GM12878 (cell line): ENCODE data around the gene FLNC. TPM values are rescaled to one million over a fixed set of nuclear protein-coding genes. Genes with fewer than 3 reads are reported as not detected.

Source experiments
- BACH1 ChIP-seq: fragments of 450-650 bp; IDR thresholded peaks from 2 replicates; pipeline ENCODE4 v1.6.1; 2017; ENCODE audit warnings: mild to moderate bottlenecking, borderline replicate concordance
- CBFB ChIP-seq: IDR thresholded peaks from 2 replicates; pipeline ENCODE4 v1.6.1; 2016; ENCODE audit warnings: antibody characterized with exemption, low read depth
- CTCF ChIP-seq, 3 experiments: IDR thresholded peaks in 2 of 3; conservative IDR thresholded peaks in 1 of 3; 2 replicates each; pipeline ENCODE4 v1.5.1; 2011; ENCODE audit warnings: low read depth in 3 of 3, low read length in 3 of 3, mild to moderate bottlenecking in 3 of 3, control low read depth in 2 of 3, moderate library complexity in 2 of 3, inconsistent platforms in 1 of 3, mixed read lengths in 1 of 3; ENCODE audit not compliant: control insufficient read depth in 2 of 3, insufficient read depth in 1 of 3; ENCODE audit errors: extremely low read depth in 1 of 3
- JUNB ChIP-seq: IDR thresholded peaks from 2 replicates; pipeline ENCODE4 v1.6.1; 2016; ENCODE audit warnings: antibody characterized with exemption, mild to moderate bottlenecking
- NR2F1 ChIP-seq: fragments of 450-650 bp; conservative IDR thresholded peaks from 2 replicates; pipeline ENCODE4 v1.6.1; 2017; ENCODE audit warnings: mild to moderate bottlenecking
- POLR2AphosphoS2 ChIP-seq: IDR thresholded peaks from 2 replicates; pipeline ENCODE4 v1.6.1; 2011; ENCODE audit warnings: low read depth, mild to moderate bottlenecking, low read length, improper control_type of control experiment, moderate library complexity
- POLR2AphosphoS5 ChIP-seq: IDR thresholded peaks from 2 replicates; pipeline ENCODE4 v1.6.1; 2011; ENCODE audit warnings: mild to moderate bottlenecking, low read length, inconsistent platforms
- REST ChIP-seq: IDR thresholded peaks from 2 replicates; pipeline ENCODE4 v1.6.1; 2012; ENCODE audit warnings: mild to moderate bottlenecking, low read depth, low read length
- SMC3 ChIP-seq: IDR thresholded peaks from 2 replicates; pipeline ENCODE4 v1.6.1; 2011; ENCODE audit warnings: low read length, improper control_type of control experiment, borderline replicate concordance
- SPI1 ChIP-seq: IDR thresholded peaks from 2 replicates; pipeline ENCODE4 v1.6.1; 2011; ENCODE audit warnings: low read depth, mild to moderate bottlenecking, low read length, moderate library complexity, borderline replicate concordance; ENCODE audit not compliant: insufficient read depth
- SRF ChIP-seq, 2 experiments: IDR thresholded peaks; 2 replicates each; pipeline ENCODE4 v1.6.1; 2011; ENCODE audit warnings: low read depth in 2 of 2, low read length in 2 of 2, mild to moderate bottlenecking in 1 of 2, moderate library complexity in 1 of 2
- SUZ12 ChIP-seq: fragments of 200-600 bp; sonication (generic); IDR thresholded peaks from one replicate; pipeline ENCODE4 v1.6.1; 2018; ENCODE audit warnings: antibody characterized with exemption, mild to moderate bottlenecking; ENCODE audit not compliant: unreplicated experiment
- TBL1XR1 ChIP-seq: IDR thresholded peaks from 2 replicates; pipeline ENCODE4 v1.6.1; 2012; ENCODE audit warnings: low read depth, low read length, improper control_type of control experiment
- ZNF207 ChIP-seq: fragments of 450-650 bp; IDR thresholded peaks from 2 replicates; pipeline ENCODE4 v1.6.1; 2014; ENCODE audit warnings: antibody characterized with exemption, mild to moderate bottlenecking, borderline replicate concordance
- ZNF274 ChIP-seq: IDR thresholded peaks from one replicate; pipeline ENCODE4 v1.8.0; 2011; ENCODE audit not compliant: insufficient read length, insufficient read depth
- polyA plus RNA-seq, 11 experiments: library from polyadenylated mRNA; depleted of rRNA in 4 of 11; unstranded in 6 of 11; stranded (reverse) in 5 of 11; fragments of >200 nt; fragmentation: Nextera tagmentation in 4 of 11; fragmentation: Illumina TruSeq in 1 of 11; extraction: Ambion mirVana in 4 of 11; extraction: Trizol in 1 of 11; gene quantifications; 1 replicate in 1 of 11; 2 replicates in 10 of 11; pipeline versions ENCODE4 v1.2.1 to v1.2.3, GENCODE V29; 2011 to 2016; ENCODE audit warnings: inconsistent platforms in 2 of 11, missing spikeins in 2 of 11, low read depth in 1 of 11
- total RNA-seq, 4 experiments: library from RNA; depleted of rRNA in 3 of 4; stranded (reverse); fragments of >200 nt in 3 of 4; fragmentation: Illumina TruSeq in 1 of 4; extraction: Trizol in 1 of 4; gene quantifications; 2 replicates each; pipeline versions ENCODE4 v1.2.1 to v1.2.3, GENCODE V29; 2013 to 2021
- TF ChIP-seq, protein P1 (sequence below): fragments of 450-650 bp; IDR thresholded peaks from 2 replicates; pipeline ENCODE4 v1.6.1; 2016; ENCODE audit warnings: mild to moderate bottlenecking

FLNC gene
- total and polyA plus RNA-seq, 10 of the 15 experiments (the other 5 are each of a cell fraction or from before 2014, with no cell fraction given): 0.01 to 0.21 (median 0.06) TPM; not detected in 3

DNA sequence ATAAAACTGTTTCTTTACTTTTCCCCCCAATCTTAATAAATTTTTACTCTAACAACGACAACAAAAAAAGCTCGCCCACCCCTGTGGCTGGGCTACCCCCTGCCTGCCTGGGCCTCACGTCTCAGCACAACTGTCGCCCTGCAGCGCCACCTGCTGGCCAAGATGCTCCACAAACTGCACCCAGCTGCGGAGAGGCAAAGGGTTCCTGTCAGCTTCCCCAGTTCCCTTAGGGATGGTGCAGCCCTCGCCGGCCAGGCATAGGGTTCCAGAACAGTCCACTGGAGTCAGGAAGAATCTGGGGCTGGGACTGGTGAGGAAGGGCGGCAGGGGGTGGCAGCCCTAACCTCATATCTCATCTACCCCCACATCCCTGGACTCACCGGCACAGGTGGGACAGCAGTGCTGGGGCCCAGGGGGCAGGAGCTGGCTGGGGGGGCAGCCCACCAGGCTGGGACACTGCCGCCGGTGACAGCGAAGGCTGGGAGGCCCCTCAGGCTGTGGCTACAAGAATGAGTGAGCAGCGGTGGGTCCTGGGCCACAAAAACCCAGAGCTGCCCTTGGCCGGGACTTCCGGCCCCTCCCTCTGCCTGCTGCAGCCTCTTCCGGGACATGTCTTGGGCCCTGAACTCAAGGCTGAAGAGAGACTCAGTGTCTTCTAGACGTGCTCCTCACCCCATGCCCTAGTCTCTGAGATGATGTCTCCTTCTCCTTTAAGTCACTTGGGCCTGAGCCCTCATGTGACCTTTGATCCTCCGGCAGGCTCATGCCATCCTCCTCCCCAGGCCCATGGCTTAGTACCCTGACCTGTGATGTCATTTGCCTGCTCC is 53.6 kb downstream of the FLNC start (continued):
- TF ChIP-seq REST: no peak
- peak; percentile 59; the same call in 1 of the 2 replicates for TF ChIP-seq CBFB
- TF ChIP-seq TBL1XR1: 0 out of 2 replicates have a peak, but pooled peaks have one; percentile 21
- TF ChIP-seq NR2F1: peak; percentile 54
- no peak for TF ChIP-seq SUZ12
- no peak; the same call in none of the 2 replicates for TF ChIP-seq BACH1
- peak; percentile 73; the same call in 1 of the 2 replicates for TF ChIP-seq JUNB
- no peak for TF ChIP-seq ZNF274
- TF ChIP-seq SMC3: peak; percentile 78
- TF ChIP-seq SRF (IDR thresholded peaks at IDR 0.05; ENCODE audit: low read depth in 2 of 2, low read length in 2 of 2): peak; percentile 38 to 65; a peak in 3 of 4 replicates
- peak; percentile 90 to 96 (median 91) for TF ChIP-seq CTCF (IDR thresholded peaks at IDR 0.05 in 2 of 3, conservative IDR thresholded peaks at IDR 0.05 in 1 of 3; ENCODE audit: control insufficient read depth in 2 of 3, extremely low read depth in 1 of 3, insufficient read depth in 1 of 3, low read depth in 3 of 3, low read length in 3 of 3)
- TF ChIP-seq ZNF207: peak; percentile 71; the same call in 1 of the 2 replicates
- TF ChIP-seq SPI1: 0 out of 2 replicates have a peak, but pooled peaks have one; percentile 25
- TF ChIP-seq POLR2AphosphoS5: 0 out of 2 replicates have a peak, but pooled peaks have one; percentile 31
- TF ChIP-seq POLR2AphosphoS2: no peak
- TF ChIP-seq, protein P1, sequence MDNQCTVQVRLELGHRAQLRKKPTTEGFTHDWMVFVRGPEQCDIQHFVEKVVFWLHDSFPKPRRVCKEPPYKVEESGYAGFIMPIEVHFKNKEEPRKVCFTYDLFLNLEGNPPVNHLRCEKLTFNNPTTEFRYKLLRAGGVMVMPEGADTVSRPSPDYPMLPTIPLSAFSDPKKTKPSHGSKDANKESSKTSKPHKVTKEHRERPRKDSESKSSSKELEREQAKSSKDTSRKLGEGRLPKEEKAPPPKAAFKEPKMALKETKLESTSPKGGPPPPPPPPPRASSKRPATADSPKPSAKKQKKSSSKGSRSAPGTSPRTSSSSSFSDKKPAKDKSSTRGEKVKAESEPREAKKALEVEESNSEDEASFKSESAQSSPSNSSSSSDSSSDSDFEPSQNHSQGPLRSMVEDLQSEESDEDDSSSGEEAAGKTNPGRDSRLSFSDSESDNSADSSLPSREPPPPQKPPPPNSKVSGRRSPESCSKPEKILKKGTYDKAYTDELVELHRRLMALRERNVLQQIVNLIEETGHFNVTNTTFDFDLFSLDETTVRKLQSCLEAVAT: 0 out of 2 replicates have a peak, but pooled peaks have one; percentile 48
